GM12878 (cell line): ENCODE results near the gene MTNR1A. TPM values are rescaled to one million over a fixed set of nuclear protein-coding genes. Genes with fewer than 3 reads are reported as not detected.

Source experiments
- ATAC-seq: fragments of 200-7000 bp; cut with Tn5 transposase; 3 replicates; pipeline ENCODE4 v1.9.1; 2020; ENCODE audit warnings: mild to moderate bottlenecking, moderate library complexity
- BruUV-seq: library from RNA; stranded (reverse); fragments of 400-500 nt; replicated peaks from 2 replicates; lab custom pipeline; 2021; lab: Mats Ljungman, UMichigan
- CTCF ChIA-PET: fragments of 300-600 bp; sonication (Branson Sonifier 250); formaldehyde crosslinking; extraction: SDS; loops from one replicate; lab custom pipeline; 2021; ENCODE audit warnings: inconsistent platforms; lab: Yijun Ruan, JAX
- POLR2A ChIA-PET: fragments of 350-600 bp; formaldehyde crosslinking; extraction: SDS; loops from one replicate; lab custom pipeline; 2021; ENCODE audit warnings: inconsistent platforms; lab: Charles Lee
- RAD21 ChIA-PET: fragments of 300-600 bp; sonication (Branson Sonifier 250); formaldehyde crosslinking; loops from one replicate; lab custom pipeline; 2023; ENCODE audit warnings: antibody characterized with exemption; ENCODE audit not compliant: unreplicated experiment; lab: Charles Lee
- SMC1A ChIA-PET: fragments of 300-600 bp; sonication (Branson Sonifier 250); formaldehyde crosslinking; loops from one replicate; lab custom pipeline; 2023; ENCODE audit not compliant: unreplicated experiment, uncharacterized antibody; lab: Charles Lee
- DNase-seq: peaks from one replicate; pipeline ENCODE4 v3.0.0-alpha.2; 2011; ENCODE audit warnings: low read depth, low spot score
- FAIRE-seq: peaks from 3 replicates; lab custom pipeline; 2011; peaks lifted over from hg19 to GRCh38; lab: Jason Lieb, UNC
- H2AFZ ChIP-seq: 2 replicates; pipeline ENCODE4 v1.6.0; 2011; ENCODE audit warnings: low read depth, low read length, control low read depth; ENCODE audit not compliant: control insufficient read depth
- H3K27ac ChIP-seq: 2 replicates; pipeline ENCODE4 v1.5.1; 2011; ENCODE audit warnings: control low read depth; ENCODE audit not compliant: control insufficient read depth, insufficient read depth
- H3K27me3 ChIP-seq, 2 experiments: replicated peaks in 1 of 2; 2 replicates each; pipeline versions ENCODE4 v1.6.0 to v1.6.1; 2011; ENCODE audit warnings: low read length in 1 of 2; ENCODE audit not compliant: control insufficient read depth in 2 of 2, insufficient read depth in 2 of 2
- H3K36me3 ChIP-seq, 2 experiments: 2 replicates each; pipeline ENCODE4 v1.5.1; 2011; ENCODE audit warnings: low read length in 1 of 2; ENCODE audit not compliant: control insufficient read depth in 2 of 2, insufficient read depth in 2 of 2
- H3K4me1 ChIP-seq: 2 replicates; pipeline ENCODE4 v1.6.1; 2011; ENCODE audit warnings: mild to moderate bottlenecking, low read length, moderate library complexity, mixed read lengths; ENCODE audit not compliant: control insufficient read depth, insufficient read depth
- H3K4me2 ChIP-seq: 2 replicates; pipeline ENCODE4 v1.6.0; 2011; ENCODE audit warnings: control low read depth; ENCODE audit not compliant: control insufficient read depth, insufficient read depth
- H3K4me3 ChIP-seq: fragments of 200-600 bp; sonication (generic); 2 replicates; pipeline ENCODE4 v1.5.1; 2016
- H3K79me2 ChIP-seq: 2 replicates; pipeline ENCODE4 v1.6.0; 2011; ENCODE audit warnings: low read length; ENCODE audit not compliant: control insufficient read depth, insufficient read depth
- H3K9ac ChIP-seq: 2 replicates; pipeline ENCODE4 v1.8.0; 2011; ENCODE audit warnings: low read length, control low read depth, mixed read lengths; ENCODE audit not compliant: control insufficient read depth, insufficient read depth
- H3K9me3 ChIP-seq: replicated peaks from 3 replicates; pipeline ENCODE4 v1.5.1; 2011; ENCODE audit warnings: mild to moderate bottlenecking, low read length; ENCODE audit not compliant: control insufficient read depth, insufficient read depth
- H4K20me1 ChIP-seq: 2 replicates; pipeline ENCODE4 v1.6.0; 2011; ENCODE audit not compliant: control insufficient read depth, insufficient read depth
- NBN ChIP-seq: fragments of 450-650 bp; IDR thresholded peaks from 2 replicates; pipeline ENCODE4 v1.6.1; 2016
- RAD21 ChIP-seq: IDR thresholded peaks from 2 replicates; pipeline ENCODE4 v1.6.1; 2011; ENCODE audit warnings: mild to moderate bottlenecking, low read depth, low read length, moderate library complexity; ENCODE audit not compliant: insufficient read depth
- SIN3A ChIP-seq: IDR thresholded peaks from 2 replicates; pipeline ENCODE4 v1.6.1; 2012; ENCODE audit warnings: low read depth, low read length, improper control_type of control experiment
- TARDBP ChIP-seq: IDR thresholded peaks from 2 replicates; pipeline ENCODE4 v1.6.1; 2016; ENCODE audit warnings: borderline replicate concordance
- YBX1 ChIP-seq: fragments of 450-650 bp; IDR thresholded peaks from 2 replicates; pipeline ENCODE4 v1.6.1; 2016; ENCODE audit warnings: antibody characterized with exemption
- WGBS: methylation state at CpG from one replicate; pipeline ENCODE4 v1.1.6; 2016; ENCODE audit warnings: low lambda C conversion rate; ENCODE audit not compliant: insufficient replicate concordance, insufficient coverage; ENCODE audit errors: missing lambda C conversion rate; 5-methylcytosine and 5-hydroxymethylcytosine counted together
- in situ Hi-C: fragments of 300-500 bp; cut with MboI; formaldehyde crosslinking; loops from 9 replicates; pipeline ENCODE4 v1.14.3; 2018; ENCODE audit warnings: mixed read lengths
- intact Hi-C: fragments of 100-400 bp; cut with micrococcal nuclease; formaldehyde crosslinking; loops from one replicate; pipeline ENCODE4 v1.14.2; 2022; ENCODE audit not compliant: unreplicated experiment
- polyA plus RNA-seq, 11 experiments: library from polyadenylated mRNA; depleted of rRNA in 4 of 11; unstranded in 6 of 11; stranded (reverse) in 5 of 11; fragments of >200 nt; fragmentation: Nextera tagmentation in 4 of 11; fragmentation: Illumina TruSeq in 1 of 11; extraction: Ambion mirVana in 4 of 11; extraction: Trizol in 1 of 11; gene quantifications; 1 replicate in 1 of 11; 2 replicates in 10 of 11; pipeline versions ENCODE4 v1.2.1 to v1.2.3, GENCODE V29; 2011 to 2016; ENCODE audit warnings: inconsistent platforms in 2 of 11, missing spikeins in 2 of 11, low read depth in 1 of 11
- total RNA-seq, 4 experiments: library from RNA; depleted of rRNA in 3 of 4; stranded (reverse); fragments of >200 nt in 3 of 4; fragmentation: Illumina TruSeq in 1 of 4; extraction: Trizol in 1 of 4; gene quantifications; 2 replicates each; pipeline versions ENCODE4 v1.2.1 to v1.2.3, GENCODE V29; 2013 to 2021
- TF ChIP-seq, protein P1 (sequence below): IDR thresholded peaks from 2 replicates; pipeline ENCODE4 v1.6.1; 2012; ENCODE audit warnings: improper control_type of control experiment, low read depth, low read length; ENCODE audit not compliant: insufficient replicate concordance
- TF ChIP-seq, protein P2 (sequence below): IDR thresholded peaks from 2 replicates; pipeline ENCODE4 v1.6.1; 2011; ENCODE audit warnings: mild to moderate bottlenecking, low read depth, low read length, moderate library complexity; ENCODE audit not compliant: insufficient replicate concordance
- TF ChIP-seq, protein P3 (sequence below): IDR thresholded peaks from 2 replicates; pipeline ENCODE4 v1.6.1; 2012; ENCODE audit warnings: low read depth, low read length, improper control_type of control experiment
- TF ChIP-seq, protein P4 (sequence below): fragments of 450-650 bp; IDR thresholded peaks from 2 replicates; pipeline ENCODE4 v1.6.1; 2017; ENCODE audit warnings: low read depth, mild to moderate bottlenecking, moderate library complexity
- TF ChIP-seq, protein P5 (sequence below): fragments of 450-650 bp; IDR thresholded peaks from 2 replicates; pipeline ENCODE4 v1.6.1; 2017; ENCODE audit warnings: mild to moderate bottlenecking

The MTNR1A gene
- total and polyA plus RNA-seq, 10 of the 15 experiments (the other 5 are each of a cell fraction or from before 2014, with no cell fraction given): 0.14 TPM; not detected in 9

DNA sequence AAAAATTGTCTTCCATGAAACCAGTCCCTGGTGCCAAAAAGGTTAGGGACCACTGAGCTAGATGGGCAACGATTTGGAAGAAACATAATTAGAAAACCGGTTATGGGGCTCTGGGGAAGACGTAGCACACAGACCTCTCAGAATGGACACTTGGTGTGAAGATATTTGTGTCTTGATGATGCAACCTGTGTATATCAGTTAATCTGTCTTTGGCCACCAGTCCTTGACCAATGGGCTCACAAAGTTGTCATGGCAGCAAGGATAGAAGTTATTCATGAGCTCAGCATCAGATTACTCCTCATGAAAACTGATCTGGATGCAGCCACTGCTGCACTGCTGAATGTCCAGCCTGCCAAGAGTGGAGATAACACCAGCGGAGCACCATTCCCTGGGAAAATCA is 13.6 kb downstream of the MTNR1A start (continued):
- TF ChIP-seq, protein P1, sequence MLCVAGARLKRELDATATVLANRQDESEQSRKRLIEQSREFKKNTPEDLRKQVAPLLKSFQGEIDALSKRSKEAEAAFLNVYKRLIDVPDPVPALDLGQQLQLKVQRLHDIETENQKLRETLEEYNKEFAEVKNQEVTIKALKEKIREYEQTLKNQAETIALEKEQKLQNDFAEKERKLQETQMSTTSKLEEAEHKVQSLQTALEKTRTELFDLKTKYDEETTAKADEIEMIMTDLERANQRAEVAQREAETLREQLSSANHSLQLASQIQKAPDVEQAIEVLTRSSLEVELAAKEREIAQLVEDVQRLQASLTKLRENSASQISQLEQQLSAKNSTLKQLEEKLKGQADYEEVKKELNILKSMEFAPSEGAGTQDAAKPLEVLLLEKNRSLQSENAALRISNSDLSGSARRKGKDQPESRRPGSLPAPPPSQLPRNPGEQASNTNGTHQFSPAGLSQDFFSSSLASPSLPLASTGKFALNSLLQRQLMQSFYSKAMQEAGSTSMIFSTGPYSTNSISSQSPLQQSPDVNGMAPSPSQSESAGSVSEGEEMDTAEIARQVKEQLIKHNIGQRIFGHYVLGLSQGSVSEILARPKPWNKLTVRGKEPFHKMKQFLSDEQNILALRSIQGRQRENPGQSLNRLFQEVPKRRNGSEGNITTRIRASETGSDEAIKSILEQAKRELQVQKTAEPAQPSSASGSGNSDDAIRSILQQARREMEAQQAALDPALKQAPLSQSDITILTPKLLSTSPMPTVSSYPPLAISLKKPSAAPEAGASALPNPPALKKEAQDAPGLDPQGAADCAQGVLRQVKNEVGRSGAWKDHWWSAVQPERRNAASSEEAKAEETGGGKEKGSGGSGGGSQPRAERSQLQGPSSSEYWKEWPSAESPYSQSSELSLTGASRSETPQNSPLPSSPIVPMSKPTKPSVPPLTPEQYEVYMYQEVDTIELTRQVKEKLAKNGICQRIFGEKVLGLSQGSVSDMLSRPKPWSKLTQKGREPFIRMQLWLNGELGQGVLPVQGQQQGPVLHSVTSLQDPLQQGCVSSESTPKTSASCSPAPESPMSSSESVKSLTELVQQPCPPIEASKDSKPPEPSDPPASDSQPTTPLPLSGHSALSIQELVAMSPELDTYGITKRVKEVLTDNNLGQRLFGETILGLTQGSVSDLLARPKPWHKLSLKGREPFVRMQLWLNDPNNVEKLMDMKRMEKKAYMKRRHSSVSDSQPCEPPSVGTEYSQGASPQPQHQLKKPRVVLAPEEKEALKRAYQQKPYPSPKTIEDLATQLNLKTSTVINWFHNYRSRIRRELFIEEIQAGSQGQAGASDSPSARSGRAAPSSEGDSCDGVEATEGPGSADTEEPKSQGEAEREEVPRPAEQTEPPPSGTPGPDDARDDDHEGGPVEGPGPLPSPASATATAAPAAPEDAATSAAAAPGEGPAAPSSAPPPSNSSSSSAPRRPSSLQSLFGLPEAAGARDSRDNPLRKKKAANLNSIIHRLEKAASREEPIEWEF: no peak

DNA sequence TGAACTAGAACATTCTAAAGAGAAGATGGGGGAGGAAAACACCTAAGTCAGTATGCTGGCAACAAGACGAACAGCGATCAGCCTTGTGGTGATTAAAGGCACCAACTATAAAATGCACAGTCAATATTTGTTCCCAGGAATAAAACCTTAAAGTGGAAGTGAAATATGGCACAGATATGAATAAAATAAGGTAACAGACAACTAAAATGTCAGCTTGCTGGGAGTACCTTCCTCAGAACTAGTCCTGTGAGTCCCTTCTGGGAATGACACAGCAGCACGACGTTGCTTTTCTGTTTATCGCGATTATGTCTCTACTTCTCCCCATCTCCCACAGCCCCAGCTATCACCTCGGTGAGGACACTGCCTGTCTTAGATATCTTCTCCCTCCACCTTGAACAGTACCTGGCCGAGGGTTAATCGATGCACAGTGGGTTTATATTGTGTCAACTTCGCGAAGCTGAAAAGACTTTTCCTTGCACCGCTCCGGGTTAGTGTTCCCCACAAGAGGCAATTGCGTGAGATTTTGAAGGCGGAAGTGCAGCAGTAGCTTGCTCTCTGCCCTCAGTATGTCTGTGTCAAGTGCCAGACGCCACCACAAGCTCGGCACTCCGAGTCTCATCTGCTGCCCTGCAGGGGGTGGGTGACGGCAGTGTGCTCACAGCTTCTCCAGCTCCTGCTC is 17.4 kb downstream of the MTNR1A start:
- intact Hi-C loops (no loop called here), in situ Hi-C loops (no loop called here)
- no peak for DNase-seq
- Histone ChIP-seq H3K4me1 (no peaks in the 10 kb centered on the region), H3K4me3 (no peak overlapping the region), H3K4me2 (no peak overlapping the region), H3K27me3 (no peaks in the 10 kb centered on the region), H3K9me3 (no peaks in the 10 kb centered on the region; the same call in 2 of the 3 replicates), H3K36me3 (no peaks in the 10 kb centered on the region), H4K20me1 (no peaks in the 10 kb centered on the region), H3K79me2 (no peaks in the 10 kb centered on the region), H2AFZ (no peak overlapping the region), H3K9ac (no peak overlapping the region), H3K27ac (no peak overlapping the region)
- BruUV-seq: no TSS peak
- RAD21 ChIA-PET: no interaction called here
- CTCF ChIA-PET: interaction anchor here (0.7 kb wide), 1 partner anchor 243 kb away, joined by 3 read pairs; no protein-coding TSS in a partner anchor
- POLR2A ChIA-PET: no interaction called here
- no peak for ATAC-seq
- no peak for FAIRE-seq
- SMC1A ChIA-PET: no interaction called here
- 48% methylated on average over 19 of the region's 19 CpGs for WGBS
- TF ChIP-seq, protein P2, sequence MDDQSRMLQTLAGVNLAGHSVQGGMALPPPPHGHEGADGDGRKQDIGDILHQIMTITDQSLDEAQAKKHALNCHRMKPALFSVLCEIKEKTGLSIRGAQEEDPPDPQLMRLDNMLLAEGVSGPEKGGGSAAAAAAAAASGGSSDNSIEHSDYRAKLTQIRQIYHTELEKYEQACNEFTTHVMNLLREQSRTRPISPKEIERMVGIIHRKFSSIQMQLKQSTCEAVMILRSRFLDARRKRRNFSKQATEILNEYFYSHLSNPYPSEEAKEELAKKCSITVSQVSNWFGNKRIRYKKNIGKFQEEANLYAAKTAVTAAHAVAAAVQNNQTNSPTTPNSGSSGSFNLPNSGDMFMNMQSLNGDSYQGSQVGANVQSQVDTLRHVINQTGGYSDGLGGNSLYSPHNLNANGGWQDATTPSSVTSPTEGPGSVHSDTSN: no peak
- TF ChIP-seq YBX1 (no peak), RAD21 (no peak), TARDBP (no peak), SIN3A (no peak), NBN (no peak)
- TF ChIP-seq, protein P3, sequence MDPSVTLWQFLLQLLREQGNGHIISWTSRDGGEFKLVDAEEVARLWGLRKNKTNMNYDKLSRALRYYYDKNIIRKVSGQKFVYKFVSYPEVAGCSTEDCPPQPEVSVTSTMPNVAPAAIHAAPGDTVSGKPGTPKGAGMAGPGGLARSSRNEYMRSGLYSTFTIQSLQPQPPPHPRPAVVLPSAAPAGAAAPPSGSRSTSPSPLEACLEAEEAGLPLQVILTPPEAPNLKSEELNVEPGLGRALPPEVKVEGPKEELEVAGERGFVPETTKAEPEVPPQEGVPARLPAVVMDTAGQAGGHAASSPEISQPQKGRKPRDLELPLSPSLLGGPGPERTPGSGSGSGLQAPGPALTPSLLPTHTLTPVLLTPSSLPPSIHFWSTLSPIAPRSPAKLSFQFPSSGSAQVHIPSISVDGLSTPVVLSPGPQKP: no peak
- TF ChIP-seq, protein P4, sequence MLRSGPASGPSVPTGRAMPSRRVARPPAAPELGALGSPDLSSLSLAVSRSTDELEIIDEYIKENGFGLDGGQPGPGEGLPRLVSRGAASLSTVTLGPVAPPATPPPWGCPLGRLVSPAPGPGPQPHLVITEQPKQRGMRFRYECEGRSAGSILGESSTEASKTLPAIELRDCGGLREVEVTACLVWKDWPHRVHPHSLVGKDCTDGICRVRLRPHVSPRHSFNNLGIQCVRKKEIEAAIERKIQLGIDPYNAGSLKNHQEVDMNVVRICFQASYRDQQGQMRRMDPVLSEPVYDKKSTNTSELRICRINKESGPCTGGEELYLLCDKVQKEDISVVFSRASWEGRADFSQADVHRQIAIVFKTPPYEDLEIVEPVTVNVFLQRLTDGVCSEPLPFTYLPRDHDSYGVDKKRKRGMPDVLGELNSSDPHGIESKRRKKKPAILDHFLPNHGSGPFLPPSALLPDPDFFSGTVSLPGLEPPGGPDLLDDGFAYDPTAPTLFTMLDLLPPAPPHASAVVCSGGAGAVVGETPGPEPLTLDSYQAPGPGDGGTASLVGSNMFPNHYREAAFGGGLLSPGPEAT: no peak
- TF ChIP-seq, protein P5, sequence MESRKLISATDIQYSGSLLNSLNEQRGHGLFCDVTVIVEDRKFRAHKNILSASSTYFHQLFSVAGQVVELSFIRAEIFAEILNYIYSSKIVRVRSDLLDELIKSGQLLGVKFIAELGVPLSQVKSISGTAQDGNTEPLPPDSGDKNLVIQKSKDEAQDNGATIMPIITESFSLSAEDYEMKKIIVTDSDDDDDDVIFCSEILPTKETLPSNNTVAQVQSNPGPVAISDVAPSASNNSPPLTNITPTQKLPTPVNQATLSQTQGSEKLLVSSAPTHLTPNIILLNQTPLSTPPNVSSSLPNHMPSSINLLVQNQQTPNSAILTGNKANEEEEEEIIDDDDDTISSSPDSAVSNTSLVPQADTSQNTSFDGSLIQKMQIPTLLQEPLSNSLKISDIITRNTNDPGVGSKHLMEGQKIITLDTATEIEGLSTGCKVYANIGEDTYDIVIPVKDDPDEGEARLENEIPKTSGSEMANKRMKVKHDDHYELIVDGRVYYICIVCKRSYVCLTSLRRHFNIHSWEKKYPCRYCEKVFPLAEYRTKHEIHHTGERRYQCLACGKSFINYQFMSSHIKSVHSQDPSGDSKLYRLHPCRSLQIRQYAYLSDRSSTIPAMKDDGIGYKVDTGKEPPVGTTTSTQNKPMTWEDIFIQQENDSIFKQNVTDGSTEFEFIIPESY: no peak
